ENCODE data around the gene ANKRD33B.

- TF ChIP-seq POLR2AphosphoS5 (IDR thresholded peaks at IDR 0.05; ENCODE audit: low read depth, low read length) (no peak), POLR2A (IDR thresholded peaks at IDR 0.05; ENCODE audit: low read depth, low read length) (no peak)
Observed at GRCh38 chr5:10579536-10580521, 16.0 kb downstream of the ANKRD33B start.
